H54 (cell line): ENCODE measurements around the gene PRR7.

Experiments used
- DNase-seq: peaks from one replicate; pipeline ENCODE4 v3.0.0; 2011; ENCODE audit warnings: low spot score, mixed read lengths; ENCODE audit not compliant: insufficient read length
- FAIRE-seq: peaks from 3 replicates; lab custom pipeline; 2011; peaks lifted over from hg19 to GRCh38; lab: Jason Lieb, UNC
- POLR2A ChIP-seq: IDR thresholded peaks from 2 replicates; pipeline ENCODE4 v1.6.1; 2011; ENCODE audit warnings: low read depth, mild to moderate bottlenecking, low read length

PRR7 gene

GRCh38 chr5:177500685-177501522, 54.3 kb downstream of the PRR7 start:
- 0 out of 2 replicates have a peak, but pooled peaks have one; percentile 19 for TF ChIP-seq POLR2A
- no peak for FAIRE-seq
- peak; percentile 94 for DNase-seq

- no peak for TF ChIP-seq POLR2A
- DNase-seq = no peak
- no peak for FAIRE-seq
Measured at GRCh38 chr5:177501874-177502678, 55.5 kb downstream of the PRR7 start.

DNA sequence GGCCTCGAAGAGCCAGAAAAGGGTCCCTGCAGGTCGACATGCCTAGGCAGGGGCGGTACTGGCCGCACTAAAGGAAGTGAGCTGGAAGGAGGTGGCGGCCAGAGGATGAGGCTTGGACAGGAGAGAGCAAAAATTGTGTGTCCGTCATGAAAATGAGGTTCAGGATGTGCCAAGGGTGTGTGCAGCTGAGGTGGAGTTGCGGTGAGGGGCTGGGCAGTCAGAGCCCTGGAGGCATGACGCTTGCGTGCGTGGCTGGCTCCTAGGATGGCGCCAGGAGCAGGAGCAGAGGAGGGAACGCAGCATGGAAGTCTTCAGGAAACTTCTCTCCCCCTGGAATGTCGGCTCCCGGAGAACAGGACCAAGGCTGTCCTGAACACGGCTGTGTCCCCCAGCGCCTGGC, 56.3 kb downstream of the PRR7 start:
- no peak for DNase-seq
- TF ChIP-seq POLR2A = no peak
- FAIRE-seq = no peak

- FAIRE-seq (no peak), DNase-seq (no peak)
- TF ChIP-seq POLR2A = no peak
Measured at GRCh38 chr5:177503351-177504085, 56.9 kb downstream of the PRR7 start.

DNA sequence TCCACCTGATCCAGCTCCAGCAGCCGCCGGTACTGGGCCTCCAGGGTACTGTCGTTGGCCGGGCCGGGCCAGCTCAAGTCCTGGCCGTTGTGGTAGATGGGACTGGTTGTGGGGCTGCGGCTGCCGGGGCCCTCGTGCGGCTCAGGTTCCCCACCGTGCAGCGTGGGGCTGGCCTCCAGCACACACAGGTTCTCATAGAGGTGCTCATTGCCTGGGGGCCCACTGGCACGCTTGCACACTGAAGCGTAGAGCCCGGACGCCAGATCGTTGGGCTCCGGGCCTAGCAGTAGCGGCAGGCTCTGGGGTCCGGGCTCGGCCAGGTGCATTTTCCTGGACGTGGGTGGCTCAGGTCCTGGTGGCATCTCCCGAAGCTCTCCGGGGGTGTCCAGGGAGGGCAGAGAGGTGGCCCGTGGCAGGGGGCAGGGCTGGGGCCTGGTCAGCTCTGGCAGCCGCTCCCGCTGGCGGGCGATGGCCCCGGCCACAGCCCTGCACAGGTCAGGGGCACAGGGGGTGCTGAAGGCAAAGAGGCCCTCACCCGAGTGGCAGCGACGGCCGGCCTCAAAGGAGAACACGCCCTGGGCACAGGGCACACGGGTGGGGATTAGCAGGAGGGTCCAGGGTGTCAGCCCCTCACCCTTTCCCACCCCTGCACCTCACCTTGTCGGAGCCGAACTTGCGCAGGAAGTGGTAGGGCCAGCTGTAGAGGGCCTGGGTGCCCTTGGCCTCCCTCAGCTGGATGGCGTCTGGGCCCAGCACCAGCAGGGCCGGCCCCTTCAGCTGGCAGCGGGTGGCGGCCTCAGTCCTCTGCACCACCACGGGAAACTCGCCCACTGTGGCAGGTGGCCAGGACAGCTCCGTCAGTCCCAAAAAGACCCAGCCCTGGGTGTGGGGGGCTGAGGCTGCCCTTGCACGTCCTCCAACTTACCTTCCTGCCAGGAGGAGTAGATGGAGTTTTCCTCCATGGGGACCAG, 57.8 kb downstream of the PRR7 start:
- DNase-seq (no peak), FAIRE-seq (no peak)
- no peak for TF ChIP-seq POLR2A

- FAIRE-seq = no peak
- TF ChIP-seq POLR2A = no peak
- DNase-seq = no peak
Measured at GRCh38 chr5:177505075-177505474, 58.5 kb downstream of the PRR7 start.
